ENCODE measurements around the gene RNF146. TPM values are rescaled to one million over a fixed set of nuclear protein-coding genes. Genes with fewer than 3 reads are reported as not detected.

RNF146 gene
- total RNA-seq, 1 donor from 2014 or later = 45.5 TPM

DNA sequence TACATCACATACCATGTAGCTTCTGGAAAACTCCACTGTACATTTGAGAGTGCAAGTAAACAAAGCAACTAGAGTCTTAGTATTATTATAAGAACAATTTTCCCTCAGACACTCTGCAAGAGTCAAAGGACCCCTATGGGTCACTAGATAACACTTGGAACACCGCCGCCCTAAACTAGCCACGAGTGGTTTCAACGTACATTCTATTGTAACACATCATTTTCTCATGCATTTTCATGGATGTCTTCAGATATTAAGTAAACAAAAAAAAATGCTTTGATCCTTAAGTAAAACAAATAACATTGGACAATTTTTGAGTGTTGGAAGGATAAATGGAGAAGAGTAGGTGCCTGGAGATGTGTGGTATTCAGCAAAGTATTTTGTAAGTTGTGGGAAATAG, 3.2 kb upstream of the RNF146 start:
- DNase-seq (ENCODE audit: low spot score in 2 of 2, unreplicated experiment in 2 of 2) = no peak
- H3K27me3 Mint-ChIP-seq (ENCODE audit: low read depth) = peaks cover 14% of the 10 kb centered on the region
- H3K4me1 Mint-ChIP-seq = peaks cover 14% of the 10 kb centered on the region
- peaks cover 3% of the 10 kb centered on the region for H3K9me3 Mint-ChIP-seq
- TF ChIP-seq, protein P1, sequence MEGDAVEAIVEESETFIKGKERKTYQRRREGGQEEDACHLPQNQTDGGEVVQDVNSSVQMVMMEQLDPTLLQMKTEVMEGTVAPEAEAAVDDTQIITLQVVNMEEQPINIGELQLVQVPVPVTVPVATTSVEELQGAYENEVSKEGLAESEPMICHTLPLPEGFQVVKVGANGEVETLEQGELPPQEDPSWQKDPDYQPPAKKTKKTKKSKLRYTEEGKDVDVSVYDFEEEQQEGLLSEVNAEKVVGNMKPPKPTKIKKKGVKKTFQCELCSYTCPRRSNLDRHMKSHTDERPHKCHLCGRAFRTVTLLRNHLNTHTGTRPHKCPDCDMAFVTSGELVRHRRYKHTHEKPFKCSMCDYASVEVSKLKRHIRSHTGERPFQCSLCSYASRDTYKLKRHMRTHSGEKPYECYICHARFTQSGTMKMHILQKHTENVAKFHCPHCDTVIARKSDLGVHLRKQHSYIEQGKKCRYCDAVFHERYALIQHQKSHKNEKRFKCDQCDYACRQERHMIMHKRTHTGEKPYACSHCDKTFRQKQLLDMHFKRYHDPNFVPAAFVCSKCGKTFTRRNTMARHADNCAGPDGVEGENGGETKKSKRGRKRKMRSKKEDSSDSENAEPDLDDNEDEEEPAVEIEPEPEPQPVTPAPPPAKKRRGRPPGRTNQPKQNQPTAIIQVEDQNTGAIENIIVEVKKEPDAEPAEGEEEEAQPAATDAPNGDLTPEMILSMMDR (IDR thresholded peaks at IDR 0.05; ENCODE audit: unreplicated experiment) = no peak
- H3K36me3 Mint-ChIP-seq = no peaks in the 10 kb centered on the region
- no peak overlapping the region for H3K4me3 Mint-ChIP-seq
- H3K27ac Mint-ChIP-seq = no peak overlapping the region

DNA sequence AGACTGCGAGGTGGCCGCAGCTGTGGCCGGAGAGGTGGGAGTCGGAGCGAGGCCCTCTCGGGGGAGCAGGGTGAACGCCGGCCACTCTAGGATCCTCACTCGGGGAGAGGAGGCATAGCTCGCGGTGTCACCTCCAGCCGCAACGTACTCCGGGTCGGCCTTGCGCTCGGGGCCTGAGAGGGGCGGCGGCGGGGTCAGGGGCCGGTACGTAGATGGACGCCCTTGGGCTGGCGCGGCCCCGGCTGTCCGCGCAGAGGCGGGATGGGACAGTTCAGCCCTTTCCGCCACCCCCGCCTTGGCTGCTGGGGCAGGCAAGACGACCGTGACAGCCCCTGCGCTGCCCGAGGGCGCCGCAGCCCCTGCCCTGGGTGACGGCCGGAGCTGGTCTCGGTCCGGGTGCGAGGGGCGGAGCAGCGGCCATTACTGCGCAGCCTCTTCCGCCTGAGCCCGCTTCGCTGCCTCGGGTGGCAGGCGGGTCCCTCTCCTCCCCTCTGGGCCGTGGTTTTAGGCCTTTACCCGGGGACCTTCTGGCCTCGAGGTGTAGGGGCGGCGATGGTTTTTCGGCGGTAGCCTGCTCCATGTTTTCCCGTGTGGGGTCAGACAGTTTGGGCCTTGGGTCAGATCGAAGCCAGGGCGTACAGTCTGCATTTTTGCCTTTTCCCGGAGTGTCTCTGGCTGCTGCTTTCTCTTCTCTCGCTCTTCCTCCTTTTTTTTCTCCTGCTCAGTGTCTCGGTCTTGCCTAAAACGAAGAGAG, 405 bp downstream of the RNF146 start:
- peaks cover 3% of the 10 kb centered on the region for H3K36me3 Mint-ChIP-seq
- DNase-seq (ENCODE audit: low spot score in 2 of 2, unreplicated experiment in 2 of 2) = peak; percentile 28 to 60
- no peaks in the 10 kb centered on the region for H3K9me3 Mint-ChIP-seq
- H3K4me3 Mint-ChIP-seq = peak overlapping the region; percentile 93
- H3K4me1 Mint-ChIP-seq = peaks cover 34% of the 10 kb centered on the region
- no peaks in the 10 kb centered on the region for H3K27me3 Mint-ChIP-seq (ENCODE audit: low read depth)
- TF ChIP-seq, protein P1 (IDR thresholded peaks at IDR 0.05; ENCODE audit: unreplicated experiment) = no peak
- H3K27ac Mint-ChIP-seq = peak overlapping the region; percentile 99

DNA sequence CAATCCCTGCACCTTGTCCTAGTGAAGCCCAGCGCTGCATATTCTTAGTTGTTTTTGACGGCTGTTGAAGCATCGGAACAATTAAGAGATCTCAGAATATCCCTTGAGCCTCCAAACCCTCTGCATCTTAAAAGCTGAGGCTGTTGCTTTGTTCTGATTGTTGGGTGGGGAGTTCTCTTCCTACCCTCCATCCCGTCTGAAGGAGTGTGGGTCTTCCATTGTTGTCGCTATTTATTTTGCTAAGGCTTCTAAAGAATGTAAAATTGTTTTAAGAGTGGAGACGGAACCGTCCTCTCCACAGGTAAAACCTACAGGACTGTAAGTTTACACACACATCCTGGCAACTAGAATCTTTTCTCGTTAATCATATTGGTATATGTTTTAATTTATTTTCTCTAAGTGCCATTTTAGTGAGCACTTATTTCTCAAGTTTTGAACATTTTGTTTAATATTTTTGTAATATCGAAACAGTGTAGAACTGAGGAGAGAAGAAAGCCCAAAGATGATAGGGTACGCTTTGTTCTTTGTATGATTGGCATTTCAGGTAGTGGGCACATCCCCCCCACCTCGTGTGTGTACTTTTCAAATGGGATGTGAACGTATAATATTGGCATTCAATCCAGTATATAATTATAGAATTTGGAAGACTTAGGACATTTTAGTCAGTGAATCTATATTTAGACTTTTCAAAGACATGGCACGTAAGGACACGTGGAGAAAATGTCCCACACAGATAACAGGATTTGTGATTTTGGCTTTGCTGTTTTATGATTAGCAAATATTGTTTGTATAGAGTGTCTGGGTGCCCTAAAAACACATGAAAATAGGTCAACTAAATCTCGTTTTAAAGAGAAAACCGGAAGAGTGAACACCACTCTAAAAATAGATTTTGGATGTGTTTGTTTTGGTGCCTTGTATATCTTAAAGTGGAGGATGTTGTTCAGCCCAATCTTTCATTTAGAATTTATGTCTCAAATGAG, 1.3 kb downstream of the RNF146 start:
- peak overlapping the region; percentile 93 for H3K4me3 Mint-ChIP-seq
- H3K27me3 Mint-ChIP-seq (ENCODE audit: low read depth) = no peaks in the 10 kb centered on the region
- H3K36me3 Mint-ChIP-seq = peaks cover 3% of the 10 kb centered on the region

DNA sequence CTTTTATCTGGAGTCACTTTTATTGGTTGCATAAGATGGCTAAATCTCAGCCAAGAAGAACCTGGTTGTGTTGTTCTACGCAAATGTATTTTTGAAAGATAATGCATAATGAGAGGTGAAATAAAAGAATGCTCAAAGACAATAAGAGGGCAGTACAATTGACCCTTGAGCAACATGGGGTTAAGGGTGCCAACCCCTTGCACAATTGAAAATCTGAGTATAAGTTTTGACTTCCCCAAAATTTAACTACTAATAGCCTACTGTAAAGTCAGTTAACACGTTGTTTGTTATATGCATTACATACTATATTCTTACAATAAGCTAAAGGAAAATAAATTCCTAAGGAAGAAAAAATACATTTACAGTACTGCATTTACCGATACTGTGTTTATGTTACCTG, 5.9 kb downstream of the RNF146 start:
- TF ChIP-seq, protein P1 (IDR thresholded peaks at IDR 0.05; ENCODE audit: unreplicated experiment) = no peak
- peaks cover 3% of the 10 kb centered on the region for H3K36me3 Mint-ChIP-seq

More for the DNA sequence above, 1.3 kb downstream of the RNF146 start:
- DNase-seq (ENCODE audit: low spot score in 2 of 2, unreplicated experiment in 2 of 2) = no peak
- Mint-ChIP-seq H3K27ac (peak overlapping the region; percentile 97), H3K4me1 (peaks cover 37% of the 10 kb centered on the region), H3K9me3 (no peaks in the 10 kb centered on the region)
- TF ChIP-seq, protein P1 (IDR thresholded peaks at IDR 0.05; ENCODE audit: unreplicated experiment) = no peak

DNA sequence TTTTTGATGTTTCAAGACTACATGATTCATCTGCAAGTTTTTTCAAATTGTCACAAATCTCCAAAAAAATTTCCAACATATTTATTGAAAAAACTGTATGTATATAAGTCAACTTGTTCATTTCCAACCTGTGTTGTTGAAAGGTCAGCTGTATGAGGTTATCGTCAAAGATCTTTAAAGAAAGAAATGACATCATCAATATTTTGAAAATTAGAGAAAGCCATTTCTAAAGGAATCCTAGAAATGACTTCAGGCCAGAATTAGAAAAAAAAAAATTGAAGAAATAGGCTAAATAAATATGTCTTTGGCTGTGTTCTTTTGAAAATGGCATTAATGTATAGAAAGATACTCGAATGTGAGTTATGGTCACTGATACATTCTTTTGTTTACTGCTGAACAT, 6.8 kb downstream of the RNF146 start:
- Mint-ChIP-seq H3K27me3 (ENCODE audit: low read depth) (no peaks in the 10 kb centered on the region), H3K36me3 (peaks cover 3% of the 10 kb centered on the region), H3K4me1 (peaks cover 23% of the 10 kb centered on the region), H3K4me3 (no peak overlapping the region), H3K9me3 (no peaks in the 10 kb centered on the region), H3K27ac (no peak overlapping the region)
- TF ChIP-seq, protein P1 (IDR thresholded peaks at IDR 0.05; ENCODE audit: unreplicated experiment) = no peak
- no peak for DNase-seq (ENCODE audit: low spot score in 2 of 2, unreplicated experiment in 2 of 2)

More for the DNA sequence above, 5.9 kb downstream of the RNF146 start:
- H3K27me3 Mint-ChIP-seq (ENCODE audit: low read depth) = no peaks in the 10 kb centered on the region
- H3K27ac Mint-ChIP-seq = no peak overlapping the region
- H3K9me3 Mint-ChIP-seq = no peaks in the 10 kb centered on the region
- no peak overlapping the region for H3K4me3 Mint-ChIP-seq
- peaks cover 30% of the 10 kb centered on the region for H3K4me1 Mint-ChIP-seq
- no peak for DNase-seq (ENCODE audit: low spot score in 2 of 2, unreplicated experiment in 2 of 2)
